HG03342 (cell line): ENCODE results near the gene CAAP1.
"Not testable (repeated sequence)": the region's sequence is repeated elsewhere in the genome, so short reads cannot be mapped to it uniquely, and the experiment has no call there.

Source experiments
- ATAC-seq: cut with Tn5 transposase; IDR thresholded peaks from one replicate; pipeline ENCODE4 v1.9.1; 2021; ENCODE audit warnings: mild to moderate bottlenecking, moderate library complexity; ENCODE audit not compliant: unreplicated experiment

Gene CAAP1

DNA sequence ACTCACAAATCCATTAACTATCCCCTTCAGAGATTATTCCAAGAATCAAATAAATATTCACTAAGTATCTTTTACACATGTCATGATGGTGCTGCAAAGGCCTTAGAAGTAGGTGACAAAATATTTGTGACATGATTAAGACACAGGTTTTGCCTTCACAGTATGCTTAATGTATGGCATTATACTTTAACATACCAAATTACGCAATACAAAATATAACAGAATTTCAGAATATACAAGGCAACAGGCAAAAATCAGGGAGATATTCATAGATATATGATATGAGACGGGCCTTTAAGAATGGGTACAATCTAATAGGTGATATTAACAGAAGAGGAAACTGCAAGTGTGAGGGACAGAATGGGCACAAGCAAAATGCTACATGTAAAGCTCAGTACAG, 41.6 kb downstream of the CAAP1 start:
- no peak for ATAC-seq

DNA sequence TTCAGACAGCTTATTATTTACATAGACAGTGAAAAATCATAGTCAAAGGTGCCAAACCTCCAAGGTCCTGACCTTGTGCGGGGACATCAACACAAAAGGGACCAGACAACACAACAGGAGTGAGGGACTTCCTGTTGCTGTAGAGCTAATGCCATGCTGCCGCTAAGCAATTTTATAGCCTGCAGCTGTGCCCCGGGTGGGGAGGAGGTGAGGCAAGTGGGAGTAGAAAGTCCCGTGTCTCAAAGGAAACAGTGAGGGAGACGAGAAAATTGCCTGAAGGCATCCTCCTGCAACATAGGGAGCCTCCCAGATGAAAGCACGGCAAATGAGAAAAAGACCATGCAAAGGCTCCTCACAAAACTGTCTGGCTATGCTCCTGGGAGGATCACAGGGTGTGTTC, 58.8 kb downstream of the CAAP1 start:
- no peak for ATAC-seq

DNA sequence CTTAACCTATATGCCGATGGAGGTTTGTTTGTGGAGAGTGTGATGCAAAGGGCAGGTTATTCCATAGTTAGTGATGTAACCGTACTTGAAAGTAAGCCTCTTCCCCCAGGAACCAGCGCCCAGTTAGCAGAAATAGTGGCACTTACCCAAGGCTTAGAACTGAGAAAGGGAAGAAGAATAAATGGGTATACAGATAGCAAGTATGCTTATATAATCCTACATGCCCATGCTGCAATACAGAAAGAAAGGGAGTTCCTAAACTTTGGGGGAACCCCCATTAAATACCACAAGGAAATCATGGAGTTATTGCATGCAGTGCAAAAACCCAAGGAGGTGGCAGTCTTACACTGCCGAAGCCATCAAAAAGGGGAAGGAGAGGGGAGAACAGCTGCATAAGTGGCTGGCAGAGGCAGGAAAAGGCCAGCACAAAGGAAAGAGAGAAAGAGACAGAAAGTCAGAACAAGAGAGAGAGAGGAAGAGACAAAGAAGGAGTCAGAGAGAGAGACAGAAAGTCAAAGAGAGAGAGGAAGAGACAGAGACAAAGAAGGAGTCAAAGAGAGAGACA, 64.1 kb downstream of the CAAP1 start:
- ATAC-seq, result not testable (repeated sequence)

DNA sequence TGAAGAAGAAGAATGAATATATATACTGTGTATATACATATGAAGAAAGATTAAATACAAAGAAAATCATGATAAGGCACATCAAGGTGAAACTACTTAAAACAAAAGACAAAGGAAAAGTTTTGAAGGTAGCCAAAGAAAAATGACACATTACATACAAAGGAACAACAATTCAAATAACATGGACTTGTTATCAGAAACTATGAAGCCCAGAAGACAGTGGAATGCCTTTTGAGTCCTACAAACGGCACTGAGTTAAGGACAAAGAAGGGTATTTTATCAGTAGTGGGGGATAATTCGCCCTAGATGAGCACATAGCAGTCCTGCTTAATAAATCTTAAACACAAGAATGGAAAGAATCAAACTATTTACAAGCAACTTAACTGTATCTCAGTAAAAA, 77.8 kb downstream of the CAAP1 start:
- no peak for ATAC-seq

DNA sequence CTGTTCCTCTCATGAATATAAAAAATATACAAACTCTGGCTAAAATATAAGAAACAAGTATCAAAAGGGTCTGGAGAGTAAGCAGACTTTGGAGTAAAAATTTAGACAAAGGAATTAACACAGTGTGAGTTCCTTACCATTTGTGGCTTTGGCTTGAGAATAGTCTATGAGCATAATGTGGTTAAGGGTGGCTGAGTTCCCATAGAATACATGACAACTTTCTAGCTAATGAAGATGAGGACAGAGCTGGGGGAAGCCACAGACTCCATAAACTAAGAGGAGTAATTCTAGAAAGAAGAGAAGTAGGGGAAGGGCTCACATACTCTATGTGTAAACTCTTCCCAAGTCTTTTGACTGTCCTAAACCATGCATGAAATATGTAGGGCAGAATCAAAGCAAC, 79.4 kb downstream of the CAAP1 start:
- ATAC-seq, result no peak

DNA sequence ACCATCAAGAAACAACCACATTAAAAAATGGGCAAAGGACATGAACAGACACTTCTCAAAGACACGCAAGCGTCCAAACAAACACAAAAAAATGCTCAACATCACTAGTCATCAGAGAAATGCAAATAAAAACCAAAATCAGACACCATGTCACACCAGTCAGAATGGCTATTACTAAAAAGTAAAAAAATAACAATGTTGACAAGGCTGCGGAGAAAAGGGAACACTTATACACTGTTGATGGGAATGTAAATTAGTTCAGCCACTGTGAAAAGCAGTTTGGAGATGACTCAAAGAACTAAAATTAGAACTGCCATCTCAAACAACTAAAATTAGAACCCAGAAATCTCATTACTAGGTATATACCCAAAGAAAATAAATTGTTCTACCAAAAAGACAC, 80.4 kb downstream of the CAAP1 start:
- peak; percentile 58 for ATAC-seq

DNA sequence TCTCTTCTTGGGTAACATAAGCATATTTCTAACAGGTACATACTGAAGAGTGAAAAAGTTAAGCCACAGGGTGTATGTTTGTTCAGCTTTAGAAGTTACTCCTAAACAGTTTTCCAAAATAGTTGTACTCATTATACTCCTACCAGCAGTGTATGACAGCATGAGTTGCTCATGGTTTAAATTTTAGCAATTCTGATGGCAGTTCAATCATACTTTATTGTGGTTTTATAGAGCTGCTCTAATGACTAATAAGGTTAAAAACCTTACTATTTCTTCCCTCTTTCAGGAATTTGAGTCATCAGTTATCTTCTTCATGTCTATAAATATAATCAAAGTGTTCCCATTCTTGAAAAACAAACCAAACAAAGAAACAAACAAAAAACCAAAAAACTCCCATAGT, 81.5 kb downstream of the CAAP1 start:
- ATAC-seq, result no peak

DNA sequence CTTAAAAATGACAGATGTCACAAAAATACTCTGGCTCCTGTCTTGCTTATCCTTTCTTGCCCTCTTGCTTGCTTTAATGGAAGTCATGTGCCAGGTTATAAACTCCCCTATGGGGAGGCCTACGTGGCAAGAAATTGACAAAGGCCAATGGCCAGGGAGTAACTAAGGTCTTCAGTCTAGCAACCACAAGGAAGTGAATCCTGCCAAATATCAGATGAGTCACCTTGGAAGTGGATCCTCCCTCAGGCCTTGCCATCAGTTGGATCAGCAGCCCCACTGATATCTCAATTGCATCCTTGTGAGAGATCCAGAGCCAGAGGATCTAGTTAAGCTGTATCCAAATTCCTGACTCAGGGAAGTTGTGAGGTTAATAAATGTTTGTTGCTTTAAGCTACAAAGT, 82.8 kb downstream of the CAAP1 start:
- ATAC-seq, result no peak

DNA sequence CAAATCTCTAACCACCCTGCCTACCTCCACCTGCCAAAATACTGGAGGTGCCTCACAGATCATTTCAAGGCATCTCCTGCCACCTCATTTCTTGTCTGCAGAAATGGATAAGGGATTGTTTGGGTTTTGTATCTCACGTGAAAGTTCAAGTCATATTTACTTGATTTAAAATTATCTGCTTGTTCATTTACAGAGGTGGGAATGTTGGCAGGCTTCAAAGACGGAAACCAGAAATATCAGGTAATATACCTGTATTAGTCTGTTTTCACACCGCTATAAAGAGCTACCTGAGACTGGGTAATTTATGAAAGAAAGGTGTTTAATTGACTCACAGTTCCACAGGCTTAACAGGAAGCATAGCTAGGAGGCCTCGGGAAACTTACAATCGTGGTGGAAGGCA, 85.4 kb downstream of the CAAP1 start:
- no peak for ATAC-seq

DNA sequence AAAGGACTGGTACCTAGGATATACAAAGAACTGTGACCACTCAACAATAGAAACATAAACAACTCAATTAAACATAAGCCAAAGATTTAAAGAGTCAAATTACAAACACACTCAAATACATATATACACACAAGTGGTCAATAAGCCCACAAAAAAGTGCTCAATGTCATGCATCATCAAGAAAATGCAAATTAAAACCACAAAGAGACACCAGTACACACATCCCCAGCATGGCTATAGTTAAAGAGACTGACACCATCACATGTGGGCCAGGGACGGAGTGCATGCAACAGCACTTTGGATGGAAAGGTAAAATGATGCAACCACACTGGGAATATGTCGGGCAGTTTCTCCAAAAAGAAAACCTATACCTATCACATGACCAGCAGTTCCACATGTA, 89.7 kb downstream of the CAAP1 start:
- ATAC-seq, result peak; percentile 57

DNA sequence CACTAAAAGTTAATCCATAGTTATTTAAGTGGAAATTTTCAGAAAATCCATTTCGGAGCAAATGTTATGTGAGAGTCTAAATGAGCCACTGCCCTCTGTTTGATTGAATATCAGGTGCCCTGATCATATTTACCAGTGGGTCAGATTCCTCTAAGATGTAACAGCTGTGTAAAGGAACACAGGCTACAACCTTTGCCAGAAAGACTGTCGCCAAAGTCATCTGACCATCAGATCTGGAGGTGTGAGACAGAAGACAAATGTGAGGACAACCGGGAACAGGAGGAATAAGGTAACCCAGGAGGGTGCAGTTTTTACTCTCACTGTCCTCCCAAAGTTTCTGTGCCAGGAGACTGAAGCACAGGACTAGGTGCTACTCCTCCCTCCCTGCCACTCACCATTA, 90.8 kb downstream of the CAAP1 start:
- no peak for ATAC-seq

DNA sequence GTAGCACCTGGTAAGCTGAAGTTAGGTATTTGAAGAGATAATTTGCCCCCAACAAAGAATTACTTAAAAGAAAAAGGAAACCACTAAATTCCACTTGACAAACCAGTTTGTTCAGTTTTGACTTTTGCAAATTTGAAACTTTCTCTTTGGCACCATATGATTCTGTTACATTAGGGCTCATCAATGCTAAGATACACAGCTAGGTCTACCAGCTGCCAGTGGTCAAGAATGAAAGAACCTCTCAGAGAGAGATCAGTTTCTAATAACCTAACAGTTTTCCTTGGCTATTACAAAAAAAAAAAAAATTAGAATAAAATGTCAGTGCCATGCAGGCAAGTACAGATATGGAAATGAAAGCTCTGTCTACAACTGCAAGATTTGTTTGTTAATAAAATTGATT, 92.3 kb downstream of the CAAP1 start:
- no peak for ATAC-seq

DNA sequence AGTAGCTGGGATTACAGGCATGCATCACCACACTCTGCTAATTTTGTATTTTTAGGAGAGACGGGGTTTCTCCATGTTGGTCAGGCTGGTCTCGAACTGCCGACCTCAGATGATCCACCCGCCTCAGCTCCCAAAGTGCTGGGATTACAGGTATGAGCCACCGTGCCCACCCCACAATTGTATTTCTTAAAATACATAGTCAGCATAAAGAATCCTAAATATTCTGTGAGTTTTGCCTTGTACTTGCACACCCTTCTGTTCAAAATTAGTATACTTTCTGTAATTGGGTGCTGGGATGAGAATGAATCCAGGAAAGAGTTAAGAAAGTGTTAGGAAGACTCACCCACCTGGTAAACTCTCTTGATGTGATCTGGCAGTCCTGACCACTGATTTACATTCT, 101.3 kb downstream of the CAAP1 start:
- no peak for ATAC-seq
